Measurements from ENCODE around the gene WDR45. TPM values are rescaled to one million over a fixed set of nuclear protein-coding genes. Genes with fewer than 3 reads are reported as not detected.
A peak's percentile ranks its signal among the peaks of the same experiment; 100 is the strongest.

Gene WDR45
- total and polyA plus RNA-seq, 10 donors, result 49.3 to 123 (median 68.1) TPM

DNA sequence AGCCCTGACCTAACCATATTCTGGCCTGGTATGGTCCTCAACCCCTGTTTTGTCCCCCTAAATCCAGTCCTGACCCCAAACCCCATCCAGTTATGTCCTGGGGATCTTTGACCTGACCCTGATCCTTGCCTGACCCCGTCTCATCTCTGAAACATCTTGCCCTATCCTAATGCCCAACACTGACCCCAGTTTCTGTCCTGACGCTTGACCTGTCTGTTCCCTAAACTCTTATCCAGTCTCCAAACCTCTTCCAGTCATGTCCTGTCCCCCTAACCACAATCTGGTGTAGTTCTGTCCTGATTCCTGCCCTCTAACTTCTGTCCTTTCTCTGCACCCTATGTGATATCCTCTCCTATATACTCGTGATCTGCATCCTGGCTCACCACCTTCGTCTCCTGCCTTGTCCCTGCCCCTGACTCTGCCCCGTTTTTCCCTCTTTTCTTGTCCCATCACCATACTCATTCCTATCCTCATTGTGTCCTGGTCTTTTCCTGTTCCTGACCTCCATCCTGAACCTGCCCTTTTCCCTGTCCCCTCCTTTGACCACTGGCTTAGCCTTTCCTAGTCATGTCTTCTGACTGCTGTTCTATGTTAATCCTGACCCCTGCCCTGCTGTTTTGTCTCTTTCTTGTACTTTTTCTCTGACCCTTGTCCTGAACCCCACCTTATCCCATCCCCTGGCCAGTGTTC, 25.5 kb downstream of the WDR45 start:
- TF ChIP-seq POLR2AphosphoS5 (IDR thresholded peaks at IDR 0.05) (no peak), POLR2A (IDR thresholded peaks at IDR 0.05) (no peak)
- Histone ChIP-seq H3K9me3 (no peaks in the 10 kb centered on the region), H3K4me3 (peak overlapping the region in 7 of 8 donors; percentile 25 to 79 (median 50)), H3K36me3 (no peaks in the 10 kb centered on the region), H3K27me3 (replicated peaks in 1 of 7) (no peaks in the 10 kb centered on the region), H3K4me1 (peaks cover 0 to 15% (median 0%) of the 10 kb centered on the region in 6 donors), H3K27ac (peak overlapping the region in 7 of 8 donors; percentile 86 to 95 (median 90))
- intact Hi-C loops (cut with DNase I; ENCODE audit: low total_unique reads), result no loop called here
- DNase-seq, result no peak
- 71 to 88% (median 86%) methylated on average over 5 of the region's 5 CpGs for WGBS, 5 donors

GRCh38 chrX:49053223-49054072, 26.2 kb downstream of the WDR45 start:
- peak; percentile 89 for DNase-seq
- WGBS, 5 donors, result 1 to 43% (median 3%) methylated on average over 16 to 76 of the region's 79 CpGs
- H3K4me1 ChIP-seq, result peaks cover 0 to 15% (median 0%) of the 10 kb centered on the region in 6 donors
- peak overlapping the region; percentile 25 to 79 (median 50) for H3K4me3 ChIP-seq
- no peaks in the 10 kb centered on the region for H3K27me3 ChIP-seq (replicated peaks in 1 of 7)
- no peak for TF ChIP-seq POLR2A (IDR thresholded peaks at IDR 0.05)
- TF ChIP-seq, protein P1, sequence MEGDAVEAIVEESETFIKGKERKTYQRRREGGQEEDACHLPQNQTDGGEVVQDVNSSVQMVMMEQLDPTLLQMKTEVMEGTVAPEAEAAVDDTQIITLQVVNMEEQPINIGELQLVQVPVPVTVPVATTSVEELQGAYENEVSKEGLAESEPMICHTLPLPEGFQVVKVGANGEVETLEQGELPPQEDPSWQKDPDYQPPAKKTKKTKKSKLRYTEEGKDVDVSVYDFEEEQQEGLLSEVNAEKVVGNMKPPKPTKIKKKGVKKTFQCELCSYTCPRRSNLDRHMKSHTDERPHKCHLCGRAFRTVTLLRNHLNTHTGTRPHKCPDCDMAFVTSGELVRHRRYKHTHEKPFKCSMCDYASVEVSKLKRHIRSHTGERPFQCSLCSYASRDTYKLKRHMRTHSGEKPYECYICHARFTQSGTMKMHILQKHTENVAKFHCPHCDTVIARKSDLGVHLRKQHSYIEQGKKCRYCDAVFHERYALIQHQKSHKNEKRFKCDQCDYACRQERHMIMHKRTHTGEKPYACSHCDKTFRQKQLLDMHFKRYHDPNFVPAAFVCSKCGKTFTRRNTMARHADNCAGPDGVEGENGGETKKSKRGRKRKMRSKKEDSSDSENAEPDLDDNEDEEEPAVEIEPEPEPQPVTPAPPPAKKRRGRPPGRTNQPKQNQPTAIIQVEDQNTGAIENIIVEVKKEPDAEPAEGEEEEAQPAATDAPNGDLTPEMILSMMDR (IDR thresholded peaks at IDR 0.05 in 8 of 11, conservative IDR thresholded peaks at IDR 0.05 in 3 of 11), result no peak
- TF ChIP-seq POLR2AphosphoS5 (IDR thresholded peaks at IDR 0.05), result peak; percentile 59 to 81 (median 68)
- no peaks in the 10 kb centered on the region for H3K36me3 ChIP-seq
- H3K9me3 ChIP-seq, result no peaks in the 10 kb centered on the region
- intact Hi-C loops (cut with DNase I; ENCODE audit: low total_unique reads), result no loop called here
- peak overlapping the region; percentile 82 to 95 (median 90) for H3K27ac ChIP-seq

- intact Hi-C loops (cut with DNase I; ENCODE audit: low total_unique reads), result no loop called here
- Histone ChIP-seq H3K27me3 (replicated peaks in 1 of 7) (no peaks in the 10 kb centered on the region), H3K4me3 (peak overlapping the region in 1 of 8 donors; percentile 83), H3K36me3 (peaks cover 0 to 8% (median 3%) of the 10 kb centered on the region in 6 donors), H3K4me1 (peaks cover 0 to 44% (median 22%) of the 10 kb centered on the region in 6 donors), H3K9me3 (no peaks in the 10 kb centered on the region), H3K27ac (peak overlapping the region; percentile 37 to 99 (median 74))
- TF ChIP-seq, protein P1 (IDR thresholded peaks at IDR 0.05 in 8 of 11, conservative IDR thresholded peaks at IDR 0.05 in 3 of 11), result no peak
- TF ChIP-seq POLR2AphosphoS5 (IDR thresholded peaks at IDR 0.05) (no peak), POLR2A (IDR thresholded peaks at IDR 0.05) (no peak)
- no peak for DNase-seq
- WGBS, 5 donors, result 14 to 48% (median 21%) methylated on average over 7 to 13 of the region's 13 CpGs
Observed at GRCh38 chrX:49043987-49044281, 35.8 kb downstream of the WDR45 start.

DNA sequence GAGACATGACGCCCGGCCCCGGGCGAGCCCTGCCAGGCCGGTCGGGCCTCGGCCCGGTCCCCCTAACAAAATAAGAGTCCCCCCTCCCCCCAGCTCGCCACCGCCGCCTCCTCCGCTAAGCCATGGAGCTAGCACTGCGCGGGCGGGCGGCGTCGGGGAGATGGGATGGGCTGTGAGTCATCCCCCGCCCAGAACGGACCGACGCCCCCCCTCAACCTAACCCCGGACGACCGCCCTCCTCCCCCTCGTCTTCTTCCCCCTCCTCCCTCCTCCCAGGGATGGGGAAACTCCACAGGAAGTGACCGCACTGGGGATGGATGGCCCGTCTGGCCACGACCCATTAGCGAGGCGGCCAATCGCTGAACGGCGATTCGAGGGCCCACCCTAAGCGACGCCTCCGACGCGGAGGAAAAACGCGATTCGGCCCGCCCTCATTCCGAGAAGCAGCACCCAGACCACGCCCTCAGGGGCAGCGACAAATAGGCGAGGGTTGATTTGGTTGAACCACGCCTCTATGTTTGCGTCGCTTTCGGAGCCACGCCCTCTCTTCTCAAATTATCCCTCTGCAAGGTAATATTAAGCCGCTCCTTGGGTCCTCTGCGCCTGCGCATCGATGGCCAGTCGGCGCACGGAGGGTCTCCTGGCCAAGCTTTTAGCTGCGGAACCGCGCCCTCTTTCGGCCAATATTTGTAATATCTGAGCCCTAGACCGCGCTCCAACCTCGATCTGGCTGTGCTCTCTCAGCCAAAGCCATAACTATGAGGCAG, 36.3 kb downstream of the WDR45 start, which contains the start of gene TFE3:
Gene TFE3 (minus strand): TSS at position 138 of the 767 bp plus-strand sequence. CDS start 131 bp downstream, at position 7.
- 0 to 39% (median 0%) methylated on average over 5 to 67 of the region's 67 CpGs for WGBS, 5 donors
- Histone ChIP-seq H3K36me3 (peaks cover 0 to 13% (median 8%) of the 10 kb centered on the region in 6 donors), H3K27ac (peak within 1 kb of the TSS; percentile 81 to 99 (median 96)), H3K27me3 (replicated peaks in 1 of 7) (no peaks in the 10 kb centered on the region), H3K4me3 (peak within 1 kb of the TSS; percentile 41 to 83 (median 54)), H3K9me3 (no peaks in the 10 kb centered on the region), H3K4me1 (peaks cover 0 to 48% (median 25%) of the 10 kb centered on the region in 6 donors)
- peak in 1 of 3 donors; percentile 55 for TF ChIP-seq POLR2A (IDR thresholded peaks at IDR 0.05)
- TF ChIP-seq, protein P1 (IDR thresholded peaks at IDR 0.05 in 8 of 11, conservative IDR thresholded peaks at IDR 0.05 in 3 of 11), result peak; percentile 38 to 82 (median 65)
- TF ChIP-seq POLR2AphosphoS5 (IDR thresholded peaks at IDR 0.05), result peak; percentile 86 to 93 (median 88)
- intact Hi-C loops (cut with DNase I; ENCODE audit: low total_unique reads), result no loop called here
- peak; percentile 97 for DNase-seq
